ENCODE data around the gene CENPW.

The CENPW gene

DNA sequence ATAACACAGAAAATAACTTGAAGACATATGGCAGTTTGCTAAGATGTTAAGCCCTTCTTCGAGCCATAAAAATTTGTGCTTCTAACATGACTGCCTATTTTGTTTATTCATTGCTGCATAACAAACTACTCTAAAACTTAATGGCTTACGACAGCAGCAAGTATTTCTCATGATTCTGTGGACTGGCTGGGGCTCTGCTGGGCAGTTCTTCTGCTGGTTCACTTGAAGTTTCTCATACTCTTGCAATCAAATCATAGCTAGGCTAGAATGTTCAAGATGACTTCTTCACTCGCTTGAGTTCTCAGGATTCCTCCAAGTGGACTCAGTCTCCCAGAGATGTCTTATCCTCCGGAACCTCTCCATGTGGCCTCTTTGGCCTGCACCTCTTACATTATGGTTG, 33.4 kb downstream of the CENPW start:
- DNase-seq (ENCODE audit: low read depth in 2 of 2) = no peak

- no peak for DNase-seq (ENCODE audit: low read depth in 2 of 2)
Observed at GRCh38 chr6:126374372-126374771, 34.5 kb downstream of the CENPW start.

- no peak for DNase-seq (ENCODE audit: low read depth in 2 of 2)
Observed at GRCh38 chr6:126376682-126377081, 36.8 kb downstream of the CENPW start.

DNA sequence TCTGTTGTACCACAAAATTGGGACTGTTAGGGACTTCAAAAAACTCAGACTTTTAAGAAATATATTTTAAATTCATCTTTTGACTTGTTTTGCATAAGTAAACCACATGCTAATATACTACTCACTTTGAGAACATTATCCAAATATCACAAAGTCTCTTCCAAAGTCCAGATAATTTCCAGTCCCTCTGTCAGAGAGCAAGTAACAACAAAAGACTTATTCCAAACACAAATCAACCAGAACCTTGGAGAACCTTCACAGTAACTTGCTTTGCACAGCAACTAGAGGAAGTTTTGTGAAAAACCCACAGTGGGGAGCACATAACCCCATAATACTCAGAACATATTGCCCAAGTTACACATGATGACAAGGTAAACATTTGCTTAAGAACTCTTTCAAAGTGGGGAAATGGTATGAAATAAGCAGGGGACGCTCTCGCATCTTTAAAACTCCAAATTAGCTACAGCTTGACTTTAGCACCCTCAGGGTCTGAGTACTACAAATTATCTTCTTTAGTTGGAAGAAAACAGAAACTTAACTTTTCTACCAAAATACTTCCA, 37.8 kb downstream of the CENPW start:
- no peak for DNase-seq (ENCODE audit: low read depth in 2 of 2)

- DNase-seq (ENCODE audit: low read depth in 2 of 2) = no peak
Observed at GRCh38 chr6:126380072-126380583, 40.2 kb downstream of the CENPW start.

DNA sequence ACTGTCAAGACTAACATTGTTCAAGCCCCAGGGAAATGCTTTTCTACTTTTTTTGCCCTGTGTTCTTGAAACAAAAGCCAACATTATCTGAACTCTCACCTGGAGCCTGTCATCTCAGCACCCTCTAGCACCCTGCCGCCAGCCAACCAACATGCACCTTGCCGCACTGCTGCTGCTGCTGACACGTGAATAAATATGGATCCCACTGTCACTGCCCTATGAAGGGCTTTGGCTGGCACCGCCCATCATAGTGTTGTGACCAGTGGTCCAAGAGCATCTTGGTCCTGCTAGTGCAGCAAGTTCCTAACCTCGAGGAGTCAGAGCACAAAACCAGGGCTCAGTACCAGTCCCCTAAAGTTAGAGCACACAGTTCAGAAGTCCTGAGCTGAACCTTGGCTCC, 41.6 kb downstream of the CENPW start:
- DNase-seq (ENCODE audit: low read depth in 2 of 2) = no peak

- DNase-seq (ENCODE audit: low read depth in 2 of 2) = no peak
Observed at GRCh38 chr6:126383203-126383602, 43.3 kb downstream of the CENPW start.

DNA sequence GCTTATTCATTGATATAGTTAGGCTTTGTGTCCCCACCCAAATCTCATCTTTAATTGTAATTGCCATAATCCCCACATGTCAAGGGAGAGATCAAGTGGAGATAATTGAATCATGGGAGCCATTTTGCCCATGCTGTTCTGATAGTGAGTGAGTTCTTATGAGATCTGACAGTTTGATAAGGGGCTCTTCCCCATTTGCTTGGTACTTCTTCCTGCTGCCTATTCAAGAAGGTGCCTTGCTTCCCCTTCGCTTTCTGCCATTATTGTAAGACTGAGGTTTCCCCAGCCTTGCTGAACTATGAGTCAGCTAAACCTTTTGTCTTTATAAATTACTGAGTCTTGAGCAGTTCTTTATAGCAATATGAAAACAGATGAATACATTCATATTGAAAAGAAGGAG, 45.6 kb downstream of the CENPW start:
- no peak for DNase-seq (ENCODE audit: low read depth in 2 of 2)

- DNase-seq (ENCODE audit: low read depth in 2 of 2) = no peak
Observed at GRCh38 chr6:126388104-126388598, 48.2 kb downstream of the CENPW start.

DNA sequence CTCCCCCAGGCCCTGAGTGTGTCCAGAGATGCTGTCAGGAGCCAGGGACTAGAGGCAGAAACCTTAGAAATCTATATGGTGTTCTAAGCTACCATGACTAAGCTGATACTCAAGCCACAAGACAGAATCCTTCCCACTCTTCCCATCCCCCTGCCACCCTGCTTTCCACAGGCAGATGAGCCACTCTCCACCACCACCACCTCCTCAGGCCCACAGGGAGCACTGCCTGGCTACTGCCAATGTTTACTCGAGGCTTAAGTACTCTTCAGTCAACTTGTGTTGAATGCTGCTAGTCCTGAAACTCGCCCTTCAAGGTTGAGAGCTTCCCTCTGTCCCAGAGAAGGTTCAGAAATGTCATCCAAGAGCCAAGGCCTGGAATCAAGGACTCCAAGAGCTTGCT, 56.2 kb downstream of the CENPW start:
- no peak for DNase-seq (ENCODE audit: low read depth in 2 of 2)

Data from stimulated activated CD4-positive, alpha-beta T cell treated with anti-CD3 and anti-CD28 coated beads, Interleukin-4, amount 100 ng/mL, for 48 hours (primary cell).